ENCODE data around the gene LDLRAD4.

- TF ChIP-seq CTCF (IDR thresholded peaks at IDR 0.05) (no peak), POLR2A (IDR thresholded peaks at IDR 0.05) (no peak)
Measured at GRCh38 chr18:13291299-13291698, 72.7 kb downstream of the LDLRAD4 start.

All from stomach (tissue), 4 donors.